Measurements from ENCODE around the gene CCNH.

The CCNH gene

DNA sequence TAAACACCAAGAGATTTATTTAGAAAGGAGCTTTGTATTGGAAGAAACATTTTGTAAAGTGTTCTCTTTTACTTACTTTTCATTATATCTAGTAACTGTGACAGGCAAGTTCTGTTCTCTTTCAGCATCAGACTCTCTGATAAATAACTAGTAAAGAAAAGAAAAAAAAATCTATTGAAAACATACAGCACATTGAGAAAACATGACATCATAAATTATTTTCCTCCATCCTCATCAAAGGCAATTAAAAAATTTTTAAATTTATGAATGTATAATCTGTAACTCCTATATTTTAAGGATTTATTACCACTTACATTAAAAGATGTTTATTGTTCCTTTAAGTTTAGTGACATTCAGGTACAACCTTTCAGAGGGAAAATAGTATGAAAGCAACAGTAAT, 11.1 kb downstream of the CCNH start:
- H3K14ac ChIP-seq (ENCODE audit: low read length in 2 of 2): no peak overlapping the region
- no peak overlapping the region for H2BK15ac ChIP-seq (ENCODE audit: low read depth, poor library complexity, severe bottlenecking)
- no peak overlapping the region for H3K9ac ChIP-seq (ENCODE audit: low read length)
- no peak overlapping the region for H2AK5ac ChIP-seq (ENCODE audit: low read length, severe bottlenecking)
- H3K4me1 ChIP-seq (ENCODE audit: control insufficient read depth, insufficient read depth, low read depth, low read length): no peaks in the 10 kb centered on the region
- no peak overlapping the region for H3K27ac ChIP-seq (ENCODE audit: low read length, poor library complexity, severe bottlenecking)
- no peak overlapping the region for H2AFZ ChIP-seq (ENCODE audit: low read depth, low read length)
- no peak for DNase-seq
- H3K4me2 ChIP-seq (ENCODE audit: low read length, poor library complexity, severe bottlenecking): no peak overlapping the region
- peaks cover 10% of the 10 kb centered on the region for H3K79me1 ChIP-seq (replicated peaks; ENCODE audit: low read length, poor library complexity, severe bottlenecking)
- H2BK12ac ChIP-seq (ENCODE audit: low read length in 2 of 2): no peak overlapping the region
- H3K23ac ChIP-seq (ENCODE audit: low read length in 2 of 2): no peak overlapping the region
- H3K4me3 ChIP-seq (ENCODE audit: insufficient read depth in 1 of 2, low read depth in 1 of 2, low read length in 2 of 2): no peak overlapping the region
- no peaks in the 10 kb centered on the region for H3K9me3 ChIP-seq (ENCODE audit: control insufficient read depth, low read length)
- H3K18ac ChIP-seq (ENCODE audit: low read depth in 1 of 2, low read length in 2 of 2): no peak overlapping the region
- H4K8ac ChIP-seq (ENCODE audit: low read length): no peak overlapping the region
- no peak overlapping the region for H2BK120ac ChIP-seq (ENCODE audit: low read depth, low read length)
- no peak overlapping the region for H3K4ac ChIP-seq (ENCODE audit: low read depth in 1 of 2, low read length in 2 of 2)
- H2BK5ac ChIP-seq (ENCODE audit: low read depth, low read length, poor library complexity, severe bottlenecking): no peak overlapping the region
- H3K36me3 ChIP-seq (ENCODE audit: control insufficient read depth in 1 of 2, insufficient read depth in 2 of 2, low read depth in 1 of 2, low read length in 2 of 2): peaks cover 10 to 92% of the 10 kb centered on the region in 2 experiments
- H3K27me3 ChIP-seq (ENCODE audit: control insufficient read depth in 1 of 2, insufficient read depth in 1 of 2, low read length in 2 of 2): no peaks in the 10 kb centered on the region
- no peak overlapping the region for H4K91ac ChIP-seq (ENCODE audit: low read length)

DNA sequence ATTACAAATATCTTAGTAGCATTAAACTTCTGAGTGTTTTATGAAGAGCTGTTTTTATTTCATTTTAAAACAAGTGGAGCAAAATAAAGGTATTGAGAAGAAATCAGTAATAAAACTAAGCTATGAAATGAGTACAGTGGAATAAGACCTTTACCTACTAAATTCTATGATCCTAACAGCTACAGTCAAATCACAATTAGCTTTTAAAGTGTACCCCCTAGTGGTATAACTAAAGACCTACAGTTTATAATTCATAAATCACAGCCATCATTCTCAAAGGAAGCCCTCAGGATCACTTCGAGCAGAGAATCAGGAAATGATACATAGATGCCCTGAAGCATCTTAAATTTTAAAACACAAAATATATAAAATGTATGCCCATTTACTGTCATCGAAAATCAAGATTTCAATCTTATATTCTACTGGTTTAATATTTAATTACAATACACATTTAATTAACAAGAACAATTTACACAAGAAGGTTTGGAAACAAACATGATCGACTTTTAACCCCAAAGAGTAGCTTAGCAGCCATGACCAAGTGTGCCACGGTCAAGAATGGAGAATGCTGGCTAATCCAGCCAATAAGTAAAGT, 12.3 kb downstream of the CCNH start:
- peaks cover 9% of the 10 kb centered on the region for H3K79me1 ChIP-seq (replicated peaks; ENCODE audit: low read length, poor library complexity, severe bottlenecking)
- H2BK15ac ChIP-seq (ENCODE audit: low read depth, poor library complexity, severe bottlenecking): no peak overlapping the region
- H3K9me3 ChIP-seq (ENCODE audit: control insufficient read depth, low read length): no peaks in the 10 kb centered on the region
- H3K9ac ChIP-seq (ENCODE audit: low read length): peak overlapping the region; percentile 9
- no peak overlapping the region for H3K27ac ChIP-seq (ENCODE audit: low read length, poor library complexity, severe bottlenecking)
- H2AK5ac ChIP-seq (ENCODE audit: low read length, severe bottlenecking): no peak overlapping the region
- peak; percentile 61 for DNase-seq
- H2BK5ac ChIP-seq (ENCODE audit: low read depth, low read length, poor library complexity, severe bottlenecking): no peak overlapping the region
- 68% methylated on average over 3 of the region's 4 CpGs for WGBS
- H3K18ac ChIP-seq (ENCODE audit: low read depth in 1 of 2, low read length in 2 of 2): no peak overlapping the region
- H2BK12ac ChIP-seq (ENCODE audit: low read length in 2 of 2): no peak overlapping the region
- peaks cover 3% of the 10 kb centered on the region for H3K4me1 ChIP-seq (ENCODE audit: control insufficient read depth, insufficient read depth, low read depth, low read length)
- no peak overlapping the region for H3K23ac ChIP-seq (ENCODE audit: low read length in 2 of 2)
- no peak overlapping the region for H3K4ac ChIP-seq (ENCODE audit: low read depth in 1 of 2, low read length in 2 of 2)
- no peak overlapping the region for H3K4me3 ChIP-seq (ENCODE audit: insufficient read depth in 1 of 2, low read depth in 1 of 2, low read length in 2 of 2)
- H2AFZ ChIP-seq (ENCODE audit: low read depth, low read length): no peak overlapping the region
- H3K27me3 ChIP-seq (ENCODE audit: control insufficient read depth in 1 of 2, insufficient read depth in 1 of 2, low read length in 2 of 2): no peaks in the 10 kb centered on the region
- H3K14ac ChIP-seq (ENCODE audit: low read length in 2 of 2): no peak overlapping the region
- no peak overlapping the region for H4K8ac ChIP-seq (ENCODE audit: low read length)
- H2BK120ac ChIP-seq (ENCODE audit: low read depth, low read length): no peak overlapping the region
- no peak overlapping the region for H4K91ac ChIP-seq (ENCODE audit: low read length)
- H3K4me2 ChIP-seq (ENCODE audit: low read length, poor library complexity, severe bottlenecking): no peak overlapping the region
- peaks cover 14 to 92% of the 10 kb centered on the region in 2 experiments for H3K36me3 ChIP-seq (ENCODE audit: control insufficient read depth in 1 of 2, insufficient read depth in 2 of 2, low read depth in 1 of 2, low read length in 2 of 2)

DNA sequence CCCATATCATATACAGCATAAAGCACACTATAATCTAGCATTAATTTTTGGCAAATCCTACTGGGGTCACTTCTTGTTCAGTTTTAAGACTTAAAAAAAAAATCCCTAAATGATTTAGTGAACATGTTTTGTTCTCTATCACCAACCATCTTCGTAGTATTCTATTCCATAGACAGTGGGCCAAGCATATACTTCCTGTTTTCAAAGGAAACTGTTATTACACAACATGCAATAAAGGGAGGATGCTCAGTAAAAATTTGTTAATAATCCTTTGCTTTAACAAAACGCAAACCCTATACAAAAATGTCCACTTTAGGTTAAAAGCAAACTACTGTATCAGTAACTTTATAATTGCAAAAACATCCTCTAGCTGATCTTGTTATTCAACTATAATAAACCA, 13.0 kb downstream of the CCNH start:
- H2AK5ac ChIP-seq (ENCODE audit: low read length, severe bottlenecking): no peak overlapping the region
- H3K27me3 ChIP-seq (ENCODE audit: control insufficient read depth in 1 of 2, insufficient read depth in 1 of 2, low read length in 2 of 2): no peaks in the 10 kb centered on the region
- H2BK120ac ChIP-seq (ENCODE audit: low read depth, low read length): no peak overlapping the region
- H4K91ac ChIP-seq (ENCODE audit: low read length): no peak overlapping the region
- peaks cover 14 to 92% of the 10 kb centered on the region in 2 experiments for H3K36me3 ChIP-seq (ENCODE audit: control insufficient read depth in 1 of 2, insufficient read depth in 2 of 2, low read depth in 1 of 2, low read length in 2 of 2)
- no peak overlapping the region for H3K4me3 ChIP-seq (ENCODE audit: insufficient read depth in 1 of 2, low read depth in 1 of 2, low read length in 2 of 2)
- H3K9ac ChIP-seq (ENCODE audit: low read length): peak overlapping the region; percentile 9
- H3K79me1 ChIP-seq (replicated peaks; ENCODE audit: low read length, poor library complexity, severe bottlenecking): peaks cover 9% of the 10 kb centered on the region
- WGBS: 81% methylated on average over 2 of the region's 2 CpGs
- no peak overlapping the region for H3K14ac ChIP-seq (ENCODE audit: low read length in 2 of 2)
- H3K4ac ChIP-seq (ENCODE audit: low read depth in 1 of 2, low read length in 2 of 2): no peak overlapping the region
- H3K4me1 ChIP-seq (ENCODE audit: control insufficient read depth, insufficient read depth, low read depth, low read length): peaks cover 3% of the 10 kb centered on the region
- H3K9me3 ChIP-seq (ENCODE audit: control insufficient read depth, low read length): no peaks in the 10 kb centered on the region
- H3K4me2 ChIP-seq (ENCODE audit: low read length, poor library complexity, severe bottlenecking): no peak overlapping the region
- no peak overlapping the region for H2BK5ac ChIP-seq (ENCODE audit: low read depth, low read length, poor library complexity, severe bottlenecking)
- H2BK12ac ChIP-seq (ENCODE audit: low read length in 2 of 2): no peak overlapping the region
- no peak overlapping the region for H3K23ac ChIP-seq (ENCODE audit: low read length in 2 of 2)
- no peak overlapping the region for H3K27ac ChIP-seq (ENCODE audit: low read length, poor library complexity, severe bottlenecking)
- no peak for DNase-seq
- H4K8ac ChIP-seq (ENCODE audit: low read length): no peak overlapping the region
- H2BK15ac ChIP-seq (ENCODE audit: low read depth, poor library complexity, severe bottlenecking): no peak overlapping the region
- H2AFZ ChIP-seq (ENCODE audit: low read depth, low read length): no peak overlapping the region
- H3K18ac ChIP-seq (ENCODE audit: low read depth in 1 of 2, low read length in 2 of 2): no peak overlapping the region

DNA sequence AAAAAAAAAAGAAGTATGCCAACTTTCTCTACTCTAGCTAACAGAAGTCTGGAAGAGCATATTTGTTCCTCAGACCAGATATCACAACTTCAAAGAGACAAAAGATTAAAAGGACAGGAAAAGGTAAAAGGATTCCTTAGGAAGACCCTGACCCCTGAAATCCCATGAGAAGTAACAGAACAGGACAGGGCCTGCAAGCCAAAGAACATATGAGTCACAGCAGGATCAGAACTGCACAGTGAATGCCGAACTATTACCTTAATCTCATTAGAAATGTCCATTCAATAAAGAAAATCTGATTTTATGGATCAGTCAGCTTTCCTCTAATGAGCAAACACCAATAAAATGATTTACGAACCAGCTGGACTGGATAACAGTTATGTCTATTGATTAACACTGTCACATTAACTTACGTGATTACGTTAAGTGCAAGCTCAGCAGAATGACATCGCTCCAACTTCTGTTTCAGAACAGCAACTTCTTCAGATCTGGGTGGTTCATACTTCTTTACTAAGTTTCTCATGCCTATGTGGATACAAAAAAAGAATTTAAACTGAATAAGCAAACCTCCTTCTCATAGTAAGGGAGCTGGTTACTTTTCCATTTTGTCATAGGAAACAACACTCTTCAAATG, 13.6 kb downstream of the CCNH start:
- H3K18ac ChIP-seq (ENCODE audit: low read depth in 1 of 2, low read length in 2 of 2): no peak overlapping the region
- H3K27ac ChIP-seq (ENCODE audit: low read length, poor library complexity, severe bottlenecking): peak overlapping the region; percentile 28
- no peak for DNase-seq
- peaks cover 3% of the 10 kb centered on the region for H3K4me1 ChIP-seq (ENCODE audit: control insufficient read depth, insufficient read depth, low read depth, low read length)
- H3K4ac ChIP-seq (ENCODE audit: low read depth in 1 of 2, low read length in 2 of 2): no peak overlapping the region
- no peak overlapping the region for H2BK12ac ChIP-seq (ENCODE audit: low read length in 2 of 2)
- no peak overlapping the region for H3K4me2 ChIP-seq (ENCODE audit: low read length, poor library complexity, severe bottlenecking)
- no peak overlapping the region for H3K23ac ChIP-seq (ENCODE audit: low read length in 2 of 2)
- no peak overlapping the region for H4K91ac ChIP-seq (ENCODE audit: low read length)
- H3K36me3 ChIP-seq (ENCODE audit: control insufficient read depth in 1 of 2, insufficient read depth in 2 of 2, low read depth in 1 of 2, low read length in 2 of 2): peaks cover 14 to 90% of the 10 kb centered on the region in 2 experiments
- H3K79me1 ChIP-seq (replicated peaks; ENCODE audit: low read length, poor library complexity, severe bottlenecking): peaks cover 9% of the 10 kb centered on the region
- no peaks in the 10 kb centered on the region for H3K27me3 ChIP-seq (ENCODE audit: control insufficient read depth in 1 of 2, insufficient read depth in 1 of 2, low read length in 2 of 2)
- H3K14ac ChIP-seq (ENCODE audit: low read length in 2 of 2): no peak overlapping the region
- H2BK5ac ChIP-seq (ENCODE audit: low read depth, low read length, poor library complexity, severe bottlenecking): no peak overlapping the region
- no peaks in the 10 kb centered on the region for H3K9me3 ChIP-seq (ENCODE audit: control insufficient read depth, low read length)
- H2BK120ac ChIP-seq (ENCODE audit: low read depth, low read length): no peak overlapping the region
- no peak overlapping the region for H2AFZ ChIP-seq (ENCODE audit: low read depth, low read length)
- H2AK5ac ChIP-seq (ENCODE audit: low read length, severe bottlenecking): no peak overlapping the region
- no peak overlapping the region for H2BK15ac ChIP-seq (ENCODE audit: low read depth, poor library complexity, severe bottlenecking)
- no peak overlapping the region for H3K4me3 ChIP-seq (ENCODE audit: insufficient read depth in 1 of 2, low read depth in 1 of 2, low read length in 2 of 2)
- H3K9ac ChIP-seq (ENCODE audit: low read length): peak overlapping the region; percentile 9
- no peak overlapping the region for H4K8ac ChIP-seq (ENCODE audit: low read length)
- WGBS: 95% methylated on average over 5 of the region's 5 CpGs
